Gastrocnemius medialis (tissue), 4 donors: ENCODE results near the gene LRRC49.

Source experiments
- CTCF ChIP-seq, 5 experiments: fragments of 450-650 bp in 3 of 5; fragments of 200-600 bp in 2 of 5; sonication (generic) in 2 of 5; IDR thresholded peaks in 4 of 5; conservative IDR thresholded peaks in 1 of 5; 1 replicate in 4 of 5; 2 replicates in 1 of 5; pipeline ENCODE4 v1.5.1; 2016 to 2019; ENCODE audit warnings: antibody characterized with exemption in 5 of 5, mild to moderate bottlenecking in 3 of 5, moderate library complexity in 3 of 5
- POLR2A ChIP-seq, 2 donors: fragments of 450-650 bp; IDR thresholded peaks; one replicate each; pipeline ENCODE4 v1.6.1; 2017; ENCODE audit warnings: antibody characterized with exemption in 2 of 2, mild to moderate bottlenecking in 2 of 2, moderate library complexity in 2 of 2

GRCh38 chr15:70956201-70956995 lies 63.8 kb downstream of the LRRC49 start:
- TF ChIP-seq CTCF (IDR thresholded peaks at IDR 0.05 in 4 of 5, conservative IDR thresholded peaks at IDR 0.05 in 1 of 5) (no peak), POLR2A (IDR thresholded peaks at IDR 0.05) (no peak)
